ENCODE results near the gene LRRC61.

The LRRC61 gene

DNA sequence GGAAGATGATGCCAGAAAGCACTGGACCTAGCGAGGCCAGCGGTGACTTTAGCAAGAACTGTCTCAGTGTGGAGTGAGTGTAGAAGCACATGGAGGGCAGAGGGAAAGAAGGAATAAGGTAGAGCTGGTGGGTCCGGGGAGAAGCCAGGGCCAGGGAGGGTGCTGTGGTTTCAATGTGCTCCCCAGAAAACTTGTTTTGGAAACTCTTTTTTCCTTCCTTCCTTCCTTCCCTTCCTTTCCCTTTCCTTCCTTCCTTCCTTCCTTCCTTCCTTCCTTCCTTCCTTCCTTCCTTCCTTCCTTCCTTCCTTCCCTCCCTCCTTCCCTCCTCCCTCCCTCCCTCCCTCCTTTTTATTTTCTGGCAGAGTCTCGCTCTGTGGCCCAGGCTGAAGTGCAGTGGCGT is 23.8 kb downstream of the LRRC61 start:
- H3K4me1 ChIP-seq = peaks cover 0 to 3% (median 1%) of the 10 kb centered on the region in 4 donors
- no peaks in the 10 kb centered on the region for H3K36me3 ChIP-seq
- intact Hi-C loops (cut with DNase I; ENCODE audit: low total_unique reads) = no loop called here
- DNase-seq = no peak
- no peaks in the 10 kb centered on the region for H3K27me3 ChIP-seq
- H3K4me3 ChIP-seq = no peak overlapping the region
- H3K9me3 ChIP-seq = no peaks in the 10 kb centered on the region
- no peak overlapping the region for H3K27ac ChIP-seq
- TF ChIP-seq, protein P1, sequence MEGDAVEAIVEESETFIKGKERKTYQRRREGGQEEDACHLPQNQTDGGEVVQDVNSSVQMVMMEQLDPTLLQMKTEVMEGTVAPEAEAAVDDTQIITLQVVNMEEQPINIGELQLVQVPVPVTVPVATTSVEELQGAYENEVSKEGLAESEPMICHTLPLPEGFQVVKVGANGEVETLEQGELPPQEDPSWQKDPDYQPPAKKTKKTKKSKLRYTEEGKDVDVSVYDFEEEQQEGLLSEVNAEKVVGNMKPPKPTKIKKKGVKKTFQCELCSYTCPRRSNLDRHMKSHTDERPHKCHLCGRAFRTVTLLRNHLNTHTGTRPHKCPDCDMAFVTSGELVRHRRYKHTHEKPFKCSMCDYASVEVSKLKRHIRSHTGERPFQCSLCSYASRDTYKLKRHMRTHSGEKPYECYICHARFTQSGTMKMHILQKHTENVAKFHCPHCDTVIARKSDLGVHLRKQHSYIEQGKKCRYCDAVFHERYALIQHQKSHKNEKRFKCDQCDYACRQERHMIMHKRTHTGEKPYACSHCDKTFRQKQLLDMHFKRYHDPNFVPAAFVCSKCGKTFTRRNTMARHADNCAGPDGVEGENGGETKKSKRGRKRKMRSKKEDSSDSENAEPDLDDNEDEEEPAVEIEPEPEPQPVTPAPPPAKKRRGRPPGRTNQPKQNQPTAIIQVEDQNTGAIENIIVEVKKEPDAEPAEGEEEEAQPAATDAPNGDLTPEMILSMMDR (IDR thresholded peaks at IDR 0.05) = no peak

DNA sequence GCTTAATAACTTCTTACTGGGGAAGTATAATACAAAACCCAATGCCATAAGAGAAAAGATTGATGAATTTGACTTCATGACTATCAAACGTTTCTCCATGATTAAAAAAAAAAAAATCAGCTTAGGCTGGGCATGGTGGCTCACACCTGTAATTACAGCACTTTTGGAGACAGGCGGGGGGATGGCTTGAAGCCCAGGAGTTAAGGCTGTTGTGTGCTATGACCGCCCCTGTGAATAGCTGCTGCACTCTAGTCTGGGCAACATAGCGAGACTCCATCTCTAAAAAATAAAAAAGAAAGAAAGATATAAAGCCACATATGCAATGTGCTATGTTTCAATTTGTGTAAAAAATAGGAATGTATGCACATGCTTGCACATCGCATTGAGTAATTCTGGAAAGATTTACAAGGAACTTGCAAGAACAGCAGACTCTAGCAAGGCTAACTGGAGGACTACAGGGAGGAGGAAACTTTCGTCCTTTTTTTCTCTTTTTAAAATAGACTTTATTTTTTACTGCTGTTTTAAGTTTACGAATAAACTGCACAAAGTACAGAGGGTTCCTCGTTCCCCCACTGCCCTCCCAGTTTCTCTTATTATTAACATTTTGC is 28.5 kb downstream of the LRRC61 start:
- intact Hi-C loops (cut with DNase I; ENCODE audit: low total_unique reads) = no loop called here
- Histone ChIP-seq H3K27me3 (no peaks in the 10 kb centered on the region), H3K9me3 (no peaks in the 10 kb centered on the region), H3K36me3 (no peaks in the 10 kb centered on the region), H3K4me1 (peaks cover 0 to 12% (median 2%) of the 10 kb centered on the region in 4 donors), H3K27ac (no peak overlapping the region), H3K4me3 (no peak overlapping the region)
- DNase-seq = peak in 1 of 2 donors; percentile 7
- TF ChIP-seq, protein P1 (IDR thresholded peaks at IDR 0.05) = no peak

DNA sequence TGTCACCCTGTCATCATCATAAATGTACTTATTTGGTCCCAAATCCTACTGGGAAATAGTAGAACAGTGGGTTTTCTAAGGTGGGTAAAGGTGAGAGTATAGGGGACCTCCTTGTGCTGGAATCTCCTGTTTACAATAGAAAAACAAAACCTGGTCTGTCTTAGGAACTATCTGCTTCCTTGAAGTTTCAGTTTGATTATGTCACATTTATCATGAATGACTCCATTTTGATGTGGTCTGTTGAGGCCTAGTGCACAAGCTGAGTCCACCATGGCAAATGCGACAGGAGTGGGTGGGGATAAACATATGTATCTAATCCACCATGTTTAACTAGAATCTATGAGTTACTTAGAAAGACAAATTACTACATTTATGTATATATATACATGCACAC is 32.5 kb downstream of the LRRC61 start:
- TF ChIP-seq, protein P1 (IDR thresholded peaks at IDR 0.05) = no peak
- Histone ChIP-seq H3K27ac (peak overlapping the region in 1 of 2 donors; percentile 48), H3K9me3 (no peaks in the 10 kb centered on the region), H3K4me1 (peaks cover 0 to 12% (median 2%) of the 10 kb centered on the region in 4 donors), H3K27me3 (no peaks in the 10 kb centered on the region), H3K4me3 (no peak overlapping the region), H3K36me3 (no peaks in the 10 kb centered on the region)
- no peak for DNase-seq
- intact Hi-C loops (cut with DNase I; ENCODE audit: low total_unique reads) = no loop called here

DNA sequence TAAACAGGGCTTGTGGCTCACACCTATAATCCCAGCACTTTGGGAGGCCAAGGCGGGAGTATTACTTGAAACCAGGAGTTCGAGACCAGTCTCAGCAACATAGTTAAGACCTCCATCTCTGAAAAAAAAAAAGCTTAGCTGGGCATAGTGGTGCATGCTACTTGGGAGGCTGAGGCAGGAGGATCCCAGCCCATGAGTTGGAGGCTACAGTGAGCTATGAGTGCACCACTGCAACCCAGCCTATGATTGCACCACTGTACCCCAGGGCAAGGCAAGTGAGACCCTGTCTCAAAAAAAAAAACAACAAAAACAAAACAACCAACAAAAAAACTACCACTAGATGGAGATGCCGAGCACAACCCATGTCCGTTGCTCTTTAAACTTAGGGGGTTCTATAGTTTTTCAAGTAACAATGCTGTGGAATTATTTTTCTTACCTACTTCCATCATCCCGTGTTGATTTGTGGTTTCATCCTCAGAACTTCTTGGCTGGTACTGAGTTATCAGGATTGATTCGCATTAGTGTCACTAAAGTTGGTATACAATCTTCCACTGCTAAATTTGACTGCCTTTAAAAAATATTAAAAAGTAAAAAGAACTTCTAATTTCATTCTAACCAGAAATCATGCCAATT is 33.2 kb downstream of the LRRC61 start:
- TF ChIP-seq, protein P1 (IDR thresholded peaks at IDR 0.05) = peak; percentile 42 to 44
- no peaks in the 10 kb centered on the region for H3K27me3 ChIP-seq
- H3K27ac ChIP-seq = peak overlapping the region in 1 of 2 donors; percentile 48
- intact Hi-C loops (cut with DNase I; ENCODE audit: low total_unique reads) = no loop called here
- H3K4me1 ChIP-seq = peaks cover 0 to 12% (median 2%) of the 10 kb centered on the region in 4 donors
- no peak overlapping the region for H3K4me3 ChIP-seq
- DNase-seq = peak in 1 of 2 donors; percentile 5
- no peaks in the 10 kb centered on the region for H3K36me3 ChIP-seq
- H3K9me3 ChIP-seq = no peaks in the 10 kb centered on the region

DNA sequence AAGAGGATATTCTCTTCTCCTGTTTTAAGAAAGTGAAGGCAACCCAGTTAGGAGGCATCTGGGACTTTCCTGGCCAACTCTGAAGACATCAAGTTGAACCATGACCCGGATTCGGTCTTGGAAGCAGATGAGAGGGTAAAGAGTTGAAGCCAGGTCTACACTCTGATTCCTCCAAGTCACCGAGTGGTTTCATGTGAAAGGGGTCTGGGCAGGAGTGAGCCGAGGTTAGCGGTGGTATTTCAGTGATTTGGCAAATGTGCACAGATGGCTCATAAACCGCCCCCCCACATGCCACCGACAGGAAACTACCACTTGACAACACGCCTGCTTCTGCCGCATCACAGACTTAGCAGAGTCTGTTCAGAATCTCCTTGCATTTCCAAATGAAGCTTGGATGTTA is 34.1 kb downstream of the LRRC61 start:
- Histone ChIP-seq H3K36me3 (no peaks in the 10 kb centered on the region), H3K27me3 (no peaks in the 10 kb centered on the region), H3K27ac (no peak overlapping the region), H3K4me1 (peaks cover 0 to 12% (median 2%) of the 10 kb centered on the region in 4 donors), H3K4me3 (no peak overlapping the region), H3K9me3 (no peaks in the 10 kb centered on the region)
- intact Hi-C loops (cut with DNase I; ENCODE audit: low total_unique reads) = no loop called here
- TF ChIP-seq, protein P1 (IDR thresholded peaks at IDR 0.05) = no peak
- peak in 1 of 2 donors; percentile 41 for DNase-seq

Measured in tibial artery (tissue), 4 donors.